ENCODE measurements around the gene FTL.

Gene FTL

DNA sequence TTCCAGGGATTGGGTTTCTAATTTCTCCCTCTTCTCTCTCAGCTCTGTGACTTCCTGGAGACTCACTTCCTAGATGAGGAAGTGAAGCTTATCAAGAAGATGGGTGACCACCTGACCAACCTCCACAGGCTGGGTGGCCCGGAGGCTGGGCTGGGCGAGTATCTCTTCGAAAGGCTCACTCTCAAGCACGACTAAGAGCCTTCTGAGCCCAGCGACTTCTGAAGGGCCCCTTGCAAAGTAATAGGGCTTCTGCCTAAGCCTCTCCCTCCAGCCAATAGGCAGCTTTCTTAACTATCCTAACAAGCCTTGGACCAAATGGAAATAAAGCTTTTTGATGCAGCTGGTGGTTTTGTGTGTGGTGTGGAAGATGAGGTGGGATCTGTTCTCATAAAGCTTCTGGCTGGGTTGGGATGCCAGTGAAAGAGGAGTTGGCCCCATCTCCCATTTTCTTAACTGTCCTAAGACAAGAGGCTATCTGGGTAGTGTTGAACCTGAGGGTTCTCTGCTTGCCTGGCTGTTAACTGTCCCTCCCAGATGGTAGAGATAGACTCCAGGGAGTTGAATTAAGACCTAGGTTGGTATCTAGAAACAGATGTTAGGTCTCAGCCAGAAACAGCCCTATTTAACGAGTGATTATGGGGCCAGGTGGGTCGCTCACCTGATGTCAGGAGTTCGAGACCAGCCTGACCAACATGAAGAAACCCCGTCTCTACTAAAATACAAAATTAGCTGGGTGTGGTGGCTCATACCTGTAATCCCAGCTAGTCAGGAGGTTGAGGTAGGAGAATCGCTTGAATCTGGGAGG is 1.6 kb downstream of the FTL start:
- DNase-seq (ENCODE audit: low read depth): no peak

DNA sequence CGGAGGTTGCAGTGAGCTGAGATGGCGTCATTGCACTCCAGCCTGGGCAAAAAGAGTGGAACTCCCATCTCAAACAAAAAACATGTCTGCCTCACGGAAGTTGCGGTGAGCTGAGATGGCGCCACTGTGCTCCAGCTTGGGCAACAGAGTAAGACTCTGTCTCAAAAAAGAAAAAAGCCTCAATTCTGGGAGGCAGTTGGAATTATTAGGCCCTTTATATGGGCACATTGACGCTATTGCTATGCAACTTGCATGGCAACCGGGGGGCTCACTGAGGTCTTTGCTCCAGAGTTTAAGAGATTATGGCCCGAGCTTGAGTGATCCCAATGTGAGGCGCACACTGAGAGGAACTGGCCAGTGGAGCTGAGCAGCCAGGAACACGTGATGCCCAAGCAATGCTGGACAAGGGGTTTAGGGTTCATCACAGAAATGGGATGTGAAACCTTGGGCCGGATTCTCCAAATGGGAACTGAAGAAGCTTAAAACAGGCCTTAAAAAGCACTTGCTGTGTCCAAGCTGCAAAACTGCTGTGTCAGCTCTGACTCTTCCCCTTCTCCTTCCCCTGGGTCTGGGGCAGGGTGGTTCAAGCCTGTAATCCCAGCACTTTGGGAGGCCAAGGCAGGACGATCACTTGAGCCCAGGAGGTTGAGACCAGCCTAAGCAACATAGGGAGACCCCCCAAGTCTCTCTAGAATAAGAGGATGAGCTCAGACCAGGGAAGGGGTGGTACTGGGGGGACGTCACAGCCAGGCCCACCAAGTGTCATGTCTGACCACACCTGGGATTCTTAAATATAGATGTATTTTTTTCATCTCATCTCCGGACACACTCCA is 2.5 kb downstream of the FTL start:
- no peak for DNase-seq (ENCODE audit: low read depth)

DNA sequence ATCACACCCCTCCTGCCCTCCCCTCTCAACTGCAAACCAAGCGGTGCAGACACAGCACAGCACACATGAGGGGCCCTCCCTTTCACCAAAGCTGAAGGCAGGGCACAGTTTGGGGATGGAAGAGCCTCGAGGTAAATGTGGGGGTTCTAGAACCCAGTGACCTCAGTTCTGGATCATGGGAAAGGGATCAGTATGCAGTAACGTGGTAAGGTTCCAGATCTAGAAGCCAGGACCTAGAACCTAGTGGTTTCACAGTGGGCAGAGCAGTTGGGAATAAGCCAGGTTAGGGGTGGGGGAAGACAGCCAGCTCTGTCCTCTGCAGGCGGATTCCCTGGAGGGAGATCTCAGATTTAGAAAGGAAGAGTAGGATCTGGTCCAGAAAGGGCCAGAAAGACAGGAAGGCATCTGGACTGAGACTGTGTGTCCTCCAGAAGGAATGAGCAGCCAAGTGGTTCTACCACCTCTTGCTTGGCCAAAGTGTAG is 3.1 kb downstream of the FTL start:
- no peak for DNase-seq (ENCODE audit: low read depth)

DNA sequence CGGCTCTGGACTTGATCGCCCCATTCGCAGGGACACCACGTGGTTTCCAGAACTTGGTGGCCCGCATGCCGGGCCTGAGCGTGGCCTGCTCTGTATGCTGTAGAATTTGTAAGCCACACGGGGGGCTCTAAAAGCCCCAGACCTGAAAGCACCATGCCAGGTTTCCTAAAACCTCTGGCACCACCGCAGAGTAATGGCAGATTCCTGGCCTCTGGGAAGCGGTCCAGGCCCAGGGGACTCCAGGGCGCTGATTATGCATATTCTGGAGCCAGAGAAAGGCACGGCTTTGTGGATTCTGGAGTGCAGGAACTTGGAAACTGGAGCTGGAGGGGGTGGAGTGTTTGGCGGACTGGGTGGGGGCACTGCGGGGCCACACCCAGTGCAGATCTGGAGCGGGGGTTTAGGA is 3.7 kb downstream of the FTL start:
- DNase-seq (ENCODE audit: low read depth): no peak

DNA sequence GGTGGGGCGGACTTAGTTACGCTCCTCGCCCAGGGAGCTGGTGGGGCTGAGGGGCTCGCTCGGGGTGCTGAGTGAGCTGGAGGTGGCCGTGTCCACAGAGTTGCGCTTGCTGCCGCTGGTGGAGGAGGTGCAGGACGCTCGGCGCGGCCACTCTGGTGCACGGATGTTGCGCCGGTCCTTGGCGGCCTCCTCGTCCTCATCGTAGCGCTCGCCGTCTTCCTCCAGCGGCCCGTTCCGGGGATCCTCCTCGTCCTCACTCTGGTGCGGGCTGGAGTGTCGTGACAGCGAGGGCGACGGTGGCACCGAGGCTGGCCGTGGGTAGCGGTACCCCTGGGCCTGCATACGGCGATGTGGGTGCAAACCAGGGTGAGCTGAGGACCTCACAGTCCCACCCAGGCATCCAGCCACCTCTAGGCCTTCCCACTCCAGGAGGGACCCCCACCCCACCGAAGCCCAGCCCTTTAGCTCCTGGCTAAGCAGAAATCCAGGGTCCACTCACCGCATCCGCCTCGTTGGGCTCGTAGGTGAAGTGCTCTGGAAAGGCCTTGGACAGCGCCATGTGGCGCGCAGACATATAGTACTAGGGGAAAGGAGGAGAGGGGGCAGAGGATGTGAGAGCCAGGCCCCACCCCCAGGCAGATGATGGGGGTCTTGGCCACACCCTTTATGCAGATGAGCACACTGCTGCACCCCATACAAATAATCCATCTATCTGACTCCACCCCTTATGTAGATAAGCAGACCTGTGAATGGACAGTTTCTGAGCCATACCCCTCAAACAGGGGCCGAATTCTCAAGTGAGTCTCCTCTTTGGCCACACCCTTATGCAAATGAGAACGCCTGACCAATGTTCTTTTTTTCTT is 4.4 kb downstream of the FTL start:
- DNase-seq (ENCODE audit: low read depth): no peak

DNA sequence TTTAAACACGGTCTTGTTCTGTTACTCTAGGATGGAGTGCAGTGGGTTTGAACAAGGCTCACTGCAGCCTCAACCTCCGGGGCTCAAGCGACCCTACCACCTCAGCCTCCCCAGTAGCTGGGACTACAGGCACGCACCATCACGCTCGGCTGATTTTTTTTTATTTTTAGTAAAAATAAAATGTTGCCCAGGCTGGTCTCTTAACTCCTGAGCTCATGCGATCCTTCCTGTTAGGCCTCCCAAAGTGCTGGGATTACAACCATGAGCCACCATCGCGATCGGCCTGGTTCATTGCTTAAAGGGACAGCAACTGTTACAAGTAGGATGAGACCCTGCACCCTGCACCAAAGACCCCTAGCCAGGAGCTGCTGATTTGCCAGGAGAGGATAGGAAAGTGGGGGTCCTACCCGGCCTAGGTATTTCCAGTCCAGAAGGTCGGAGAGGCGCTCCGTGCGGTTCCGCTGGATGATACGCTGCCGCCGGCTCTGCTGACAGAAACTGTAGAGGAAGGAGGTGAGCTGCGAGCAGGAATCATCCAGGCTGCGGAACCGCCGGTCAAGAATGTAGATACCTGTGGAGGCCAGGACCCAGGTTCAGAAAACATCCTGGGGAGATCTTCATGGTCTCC is 5.1 kb downstream of the FTL start:
- no peak for DNase-seq (ENCODE audit: low read depth)

DNA sequence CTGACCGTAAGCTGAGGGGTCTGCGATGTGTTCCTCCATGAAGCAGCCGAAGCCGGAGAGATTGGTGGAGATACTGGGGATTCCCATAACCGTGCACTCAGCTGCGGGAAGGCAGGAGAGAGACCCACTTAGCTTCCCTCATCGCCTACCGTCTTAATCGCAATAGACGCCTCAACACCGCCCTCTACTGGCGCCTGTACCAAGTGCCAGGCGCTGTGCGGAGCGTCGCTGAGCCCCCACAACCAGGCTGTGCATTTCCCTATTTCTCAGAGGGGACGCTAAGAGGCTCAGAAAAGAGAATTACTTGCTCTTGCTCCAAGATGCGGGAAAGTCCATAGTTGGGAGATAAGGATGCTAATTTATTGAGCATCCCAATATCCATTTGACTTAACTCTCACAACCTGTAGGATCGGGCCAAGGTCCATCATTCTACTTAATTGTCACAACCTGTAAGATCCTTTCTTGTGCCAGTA is 5.8 kb downstream of the FTL start:
- peak; percentile 80 for DNase-seq (ENCODE audit: low read depth)

DNA sequence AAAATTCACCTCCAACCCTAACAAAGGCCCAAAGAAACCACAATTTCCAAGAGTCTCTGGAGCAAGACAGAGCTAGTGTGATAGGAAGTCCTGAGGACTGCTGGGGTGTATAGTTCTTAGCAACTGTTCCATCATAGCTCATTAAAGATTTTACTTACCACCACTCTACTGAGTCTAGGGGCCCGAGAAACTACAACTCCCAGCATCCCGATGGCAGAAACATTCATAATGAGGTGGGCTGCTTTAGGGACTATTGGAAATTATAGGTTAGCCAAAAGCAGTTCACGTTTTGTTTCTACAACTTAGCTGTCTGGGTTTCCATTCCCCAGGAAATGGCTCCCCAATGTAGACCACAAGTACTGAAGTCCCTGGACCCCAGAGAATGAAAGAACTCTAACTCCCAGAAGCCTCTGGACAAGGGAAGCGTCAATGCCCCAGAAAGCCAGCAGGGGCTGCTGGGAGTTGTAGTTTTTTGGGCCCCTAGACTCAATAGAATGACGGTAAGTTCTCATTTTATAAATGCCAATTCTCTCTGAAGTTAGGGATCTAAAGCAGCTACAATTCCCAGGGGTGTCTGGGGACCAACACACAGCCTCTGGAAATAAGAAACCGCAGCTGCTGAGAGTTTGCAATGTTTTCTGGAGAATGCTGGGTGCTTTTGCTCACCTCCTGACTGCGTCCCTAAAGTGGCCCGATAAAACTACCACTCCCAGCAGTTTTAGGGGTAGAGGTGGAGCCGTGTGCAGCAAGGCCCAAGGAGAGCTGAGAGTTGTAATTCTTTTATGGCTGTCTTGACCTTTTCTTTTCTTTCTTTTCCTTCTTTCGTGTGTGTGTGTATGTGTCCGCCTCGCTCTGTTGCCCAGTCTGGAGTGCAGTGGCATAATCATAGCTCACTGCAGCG is 11.1 kb downstream of the FTL start:
- DNase-seq (ENCODE audit: low read depth): no peak

DNA sequence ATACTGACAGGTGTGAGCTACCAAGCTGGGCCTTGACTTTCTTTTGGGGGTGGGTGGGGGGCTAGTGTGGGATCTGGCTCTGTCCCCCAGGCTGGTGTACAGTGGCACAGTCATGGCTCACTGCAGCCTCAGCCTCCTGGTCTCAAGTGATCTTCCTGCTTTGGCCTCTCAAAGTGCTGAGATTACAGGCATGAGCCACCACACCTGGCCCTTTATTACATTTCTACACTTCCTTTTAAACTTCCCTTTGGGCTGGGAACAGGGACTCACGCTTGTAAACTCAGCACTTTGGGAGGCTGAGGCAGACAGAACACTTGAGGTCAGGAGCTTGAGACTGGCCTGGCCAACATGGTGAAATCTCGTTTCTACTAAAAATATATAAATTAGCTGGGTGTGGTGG is 12.0 kb downstream of the FTL start:
- DNase-seq (ENCODE audit: low read depth): no peak

DNA sequence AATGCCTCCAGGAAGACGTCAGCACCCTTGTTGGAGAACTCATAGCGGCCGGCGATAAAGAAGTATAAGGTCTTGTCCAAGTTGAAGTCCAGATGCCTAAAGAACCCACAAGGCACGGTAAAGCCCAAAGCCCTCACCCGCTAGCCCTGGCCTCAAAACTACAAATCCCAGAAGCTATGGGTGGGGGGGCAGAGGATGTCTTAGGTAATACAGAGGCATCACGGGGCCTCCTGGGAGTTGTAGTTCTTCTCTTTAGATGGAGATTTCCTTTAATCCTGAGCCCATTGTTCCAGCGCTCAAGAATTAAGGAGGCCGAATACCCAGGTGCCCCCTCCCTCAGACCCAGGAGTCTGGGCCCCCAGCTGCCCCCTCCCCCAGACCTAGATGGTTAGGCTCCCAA is 17.2 kb downstream of the FTL start:
- DNase-seq (ENCODE audit: low read depth): no peak

DNA sequence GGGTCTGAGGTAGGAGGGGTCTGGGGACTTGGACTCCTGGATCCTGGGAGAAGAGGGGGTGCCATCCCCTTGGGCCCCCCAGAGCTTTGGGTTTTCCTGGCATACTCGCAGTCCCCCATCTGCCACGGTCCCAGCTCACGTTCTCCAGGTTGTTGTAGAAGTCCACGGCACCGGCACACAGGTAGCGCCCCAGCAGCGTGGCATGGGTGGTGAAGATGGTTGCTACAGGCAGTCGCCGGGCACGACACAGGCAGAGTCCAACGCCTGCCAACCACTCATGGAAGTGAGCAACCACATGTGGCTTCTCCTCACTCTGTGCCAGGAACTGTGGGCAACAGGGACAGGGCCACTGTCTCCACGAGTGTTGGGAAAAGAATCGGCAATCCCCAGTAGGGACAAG is 20.6 kb downstream of the FTL start:
- no peak for DNase-seq (ENCODE audit: low read depth)

DNA sequence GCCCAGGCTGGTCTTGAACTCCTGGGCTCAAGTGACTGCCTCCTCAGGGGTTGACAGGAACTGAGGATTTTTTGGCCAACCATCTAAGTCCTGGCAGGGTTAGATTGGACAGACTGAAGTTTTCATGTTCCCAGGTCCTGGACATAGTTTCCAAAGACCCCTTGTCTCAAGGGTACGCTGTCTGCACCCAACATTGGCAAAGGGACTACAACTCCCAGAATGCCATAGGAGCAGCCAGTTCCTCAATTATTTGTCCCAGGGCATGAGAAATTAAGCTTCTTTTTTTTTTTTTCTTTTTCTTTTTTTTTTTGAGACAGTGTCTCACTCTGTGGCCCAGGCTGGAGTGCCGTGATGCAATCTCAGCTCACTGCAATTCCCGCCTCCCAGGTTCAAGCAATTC is 21.1 kb downstream of the FTL start:
- no peak for DNase-seq (ENCODE audit: low read depth)

DNA sequence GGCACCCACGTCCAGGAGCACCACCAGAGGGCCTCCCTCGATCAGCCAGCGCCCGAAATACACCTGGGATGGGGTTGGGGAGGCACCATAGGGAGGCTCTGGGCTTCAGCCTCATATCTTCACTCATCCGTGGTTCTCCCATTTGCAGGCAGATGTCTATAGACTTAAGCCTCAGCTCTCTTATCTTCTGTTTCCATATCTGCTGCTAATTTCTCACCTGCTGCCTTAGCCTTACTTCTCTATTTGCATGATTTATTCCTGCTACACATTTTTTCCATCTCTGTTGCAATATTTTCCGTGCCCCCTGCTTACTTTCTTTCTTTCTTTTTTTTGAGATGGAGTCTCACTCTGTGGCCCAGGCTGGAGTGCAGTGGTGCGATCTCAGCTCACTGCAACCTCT is 22.2 kb downstream of the FTL start:
- DNase-seq (ENCODE audit: low read depth): no peak

DNA sequence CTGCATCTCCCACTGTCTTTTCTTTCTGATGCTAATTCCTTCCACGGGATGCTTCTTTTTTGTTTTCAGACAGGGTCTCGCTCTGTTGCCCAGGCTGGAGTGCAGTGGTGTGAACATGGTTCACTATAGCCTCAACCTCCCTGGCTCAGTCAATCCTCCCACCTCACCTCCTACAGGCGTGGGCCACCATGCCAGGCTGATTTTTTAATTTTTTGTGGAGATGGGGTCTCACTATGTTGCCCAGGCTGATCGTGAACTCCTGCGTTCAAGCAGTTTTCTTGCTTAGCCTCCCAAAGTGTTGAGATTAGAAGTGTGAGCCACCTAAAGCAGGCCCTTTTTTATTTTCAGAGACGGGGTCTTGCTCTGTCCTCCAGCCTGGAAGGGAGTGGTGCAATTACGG is 23.2 kb downstream of the FTL start:
- no peak for DNase-seq (ENCODE audit: low read depth)

DNA sequence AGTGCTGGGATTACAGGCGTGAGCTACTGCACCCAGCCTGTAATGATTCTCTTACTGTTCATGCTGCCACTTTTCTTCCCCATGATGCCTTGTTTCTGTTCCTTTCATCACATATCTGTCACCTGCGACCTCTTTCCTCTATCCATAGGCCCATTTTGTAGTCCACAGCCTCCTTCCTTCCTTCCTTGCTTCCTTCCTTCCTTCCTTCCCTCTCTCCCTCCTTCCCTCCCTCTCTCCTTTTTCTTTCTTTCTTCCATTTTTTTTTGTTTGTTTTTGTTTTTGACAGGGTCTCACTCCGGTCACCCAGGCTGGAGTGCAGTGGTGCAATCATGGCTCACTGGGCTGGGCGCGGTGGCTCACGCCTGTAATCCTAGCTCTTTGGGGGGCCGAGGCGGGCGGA is 23.8 kb downstream of the FTL start:
- no peak for DNase-seq (ENCODE audit: low read depth)

DNA sequence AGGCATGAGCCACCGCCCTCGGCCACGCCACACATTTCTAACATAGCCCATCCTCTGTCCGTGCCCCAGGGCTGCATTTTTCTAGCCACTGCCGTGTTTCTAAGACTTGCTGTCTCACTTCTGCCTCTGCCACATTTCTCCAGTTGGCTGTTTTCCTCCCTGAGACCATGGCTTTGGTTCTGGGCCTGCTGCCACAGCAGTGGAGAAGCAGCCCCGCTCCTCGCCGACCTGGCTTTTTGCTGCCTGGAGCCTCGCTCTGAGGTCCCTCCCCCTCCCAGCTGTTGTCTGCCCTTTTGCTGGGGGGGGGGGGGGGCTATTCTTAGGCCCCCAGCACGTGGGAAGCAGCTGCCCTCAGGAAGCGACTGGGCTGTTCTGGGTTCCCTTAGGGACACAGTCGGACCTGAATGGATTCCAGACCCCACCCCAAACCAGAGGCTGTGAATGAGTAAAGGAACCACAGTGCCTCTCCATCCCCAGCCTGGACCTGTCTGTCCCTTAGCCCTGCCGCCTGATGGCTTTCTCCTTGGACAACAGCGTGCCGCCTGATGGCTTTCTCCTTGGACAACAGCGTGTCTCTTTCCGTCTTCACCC is 24.7 kb downstream of the FTL start:
- no peak for DNase-seq (ENCODE audit: low read depth)

DNA sequence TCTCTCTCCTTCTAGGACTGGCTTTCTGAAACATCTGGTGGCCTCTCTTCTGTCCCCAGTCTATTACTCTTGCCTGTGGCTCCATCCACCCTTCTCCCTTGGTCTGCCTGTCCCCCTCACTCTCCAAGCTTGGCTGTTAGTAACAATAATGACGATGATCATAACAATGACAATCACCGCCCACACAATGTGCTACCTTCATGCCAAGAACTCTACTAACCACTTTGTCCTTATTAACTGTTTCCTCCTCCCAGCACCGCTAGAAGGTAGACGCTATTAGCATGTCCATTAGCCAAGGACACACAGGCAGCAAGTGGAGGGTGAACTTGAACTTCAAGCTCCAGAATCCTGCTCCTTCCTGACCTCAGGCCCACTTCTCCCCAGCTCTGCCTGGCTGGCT is 25.3 kb downstream of the FTL start:
- no peak for DNase-seq (ENCODE audit: low read depth)

DNA sequence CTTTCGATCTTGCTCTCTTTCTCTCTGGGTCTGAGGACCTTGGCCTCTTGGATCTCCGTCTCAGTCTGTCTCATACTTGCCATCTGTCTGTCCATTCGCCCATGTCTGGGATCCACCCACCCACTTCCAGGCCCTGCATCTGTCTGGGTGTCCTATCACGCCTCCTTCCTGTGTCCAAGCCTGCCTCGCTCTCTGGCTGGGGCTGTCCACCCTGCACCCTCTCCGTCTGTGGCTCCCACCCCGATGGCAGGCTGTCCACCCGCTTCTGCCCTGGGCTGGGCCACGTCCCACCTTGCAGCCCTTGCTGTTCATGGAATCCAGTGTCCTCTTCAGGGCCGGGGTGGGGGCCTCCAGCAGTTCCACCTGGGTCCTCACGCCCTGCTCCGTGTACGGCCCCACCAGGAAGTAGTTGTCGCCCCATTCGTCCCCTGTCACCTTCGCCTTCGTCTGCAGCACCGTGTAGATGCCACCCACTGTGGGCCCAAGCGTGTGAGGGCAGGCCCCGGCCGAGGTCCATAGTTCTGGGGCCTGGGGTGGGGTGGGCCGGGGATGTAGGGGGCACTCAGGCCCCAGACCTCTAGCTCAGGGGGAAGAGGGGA is 26.0 kb downstream of the FTL start:
- DNase-seq (ENCODE audit: low read depth): no peak

DNA sequence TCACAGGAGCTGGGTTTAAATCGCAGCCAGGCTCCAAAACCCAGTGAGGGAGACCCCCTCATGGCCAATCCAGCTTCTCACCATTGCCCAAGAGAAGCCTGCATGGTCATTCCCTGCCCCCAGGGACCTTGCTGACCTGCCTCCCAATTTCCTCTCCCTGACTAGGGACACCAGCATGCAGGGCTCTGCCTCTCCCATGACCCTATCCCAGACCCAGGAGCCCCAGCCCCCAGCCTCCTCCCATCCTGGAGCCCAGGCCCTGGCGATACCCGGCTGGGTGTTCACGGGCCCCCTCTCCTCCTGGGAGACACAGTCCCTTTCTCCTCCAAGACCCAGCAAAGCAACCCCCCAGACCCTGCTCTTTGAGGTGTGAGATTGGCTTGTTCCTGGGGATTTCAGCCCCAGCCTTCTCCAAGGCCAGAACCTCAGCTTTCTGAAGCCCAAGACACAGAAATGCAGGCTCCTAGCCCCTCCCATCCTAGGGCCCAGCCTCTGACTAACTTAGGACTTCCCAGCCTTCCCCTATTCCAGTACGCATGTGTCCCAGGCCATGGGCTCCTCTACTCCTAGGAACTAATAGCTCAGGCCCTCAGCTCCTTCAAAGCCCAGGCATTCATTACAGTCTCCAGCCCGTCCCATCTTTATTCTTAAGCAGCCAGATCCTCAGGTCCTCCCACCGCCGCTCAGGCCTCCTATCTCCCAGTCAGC is 26.9 kb downstream of the FTL start:
- DNase-seq (ENCODE audit: low read depth): no peak

All from stimulated activated CD8-positive, alpha-beta memory T cell treated with anti-CD3 and anti-CD28 coated beads, Interleukin-15, amount 100 ng/mL, for 1 hour (primary cell).